ENCODE measurements around the gene NOL4L. TPM values are rescaled to one million over a fixed set of nuclear protein-coding genes. Genes with fewer than 3 reads are reported as not detected.
A peak's percentile ranks its signal among the peaks of the same experiment; 100 is the strongest.

NOL4L gene
- total RNA-seq, 1 donor from 2014 or later, result 106 TPM

DNA sequence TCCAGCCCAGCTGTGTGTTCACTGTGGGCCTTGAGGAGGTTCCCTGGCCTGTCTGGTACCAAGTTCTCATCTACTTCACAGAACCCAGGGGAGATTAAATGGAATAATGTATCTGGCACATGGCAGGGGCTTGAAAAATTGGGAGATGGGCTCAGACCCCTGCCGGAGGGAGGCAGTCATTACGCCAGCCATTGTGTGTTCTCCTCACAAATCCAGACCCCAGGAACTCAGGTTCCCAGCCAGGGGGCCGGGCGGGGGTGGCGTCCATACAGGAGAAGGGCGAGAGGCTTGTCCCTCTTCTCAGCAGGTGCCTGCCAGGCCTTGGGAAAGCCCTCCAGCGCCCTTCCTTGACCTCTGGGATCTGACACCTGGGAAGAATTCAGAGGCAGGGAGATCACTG, 8.1 kb downstream of the NOL4L start:
- Mint-ChIP-seq H3K4me1 (ENCODE audit: low read depth, unreplicated experiment) (peaks cover 30% of the 10 kb centered on the region), H3K36me3 (ENCODE audit: unreplicated experiment) (no peaks in the 10 kb centered on the region), H3K27ac (ENCODE audit: unreplicated experiment) (no peak overlapping the region), H3K4me3 (ENCODE audit: unreplicated experiment) (no peak overlapping the region), H3K9me3 (ENCODE audit: unreplicated experiment) (peaks cover 18% of the 10 kb centered on the region), H3K27me3 (ENCODE audit: unreplicated experiment) (peaks cover 21% of the 10 kb centered on the region)
- TF ChIP-seq, protein P1, sequence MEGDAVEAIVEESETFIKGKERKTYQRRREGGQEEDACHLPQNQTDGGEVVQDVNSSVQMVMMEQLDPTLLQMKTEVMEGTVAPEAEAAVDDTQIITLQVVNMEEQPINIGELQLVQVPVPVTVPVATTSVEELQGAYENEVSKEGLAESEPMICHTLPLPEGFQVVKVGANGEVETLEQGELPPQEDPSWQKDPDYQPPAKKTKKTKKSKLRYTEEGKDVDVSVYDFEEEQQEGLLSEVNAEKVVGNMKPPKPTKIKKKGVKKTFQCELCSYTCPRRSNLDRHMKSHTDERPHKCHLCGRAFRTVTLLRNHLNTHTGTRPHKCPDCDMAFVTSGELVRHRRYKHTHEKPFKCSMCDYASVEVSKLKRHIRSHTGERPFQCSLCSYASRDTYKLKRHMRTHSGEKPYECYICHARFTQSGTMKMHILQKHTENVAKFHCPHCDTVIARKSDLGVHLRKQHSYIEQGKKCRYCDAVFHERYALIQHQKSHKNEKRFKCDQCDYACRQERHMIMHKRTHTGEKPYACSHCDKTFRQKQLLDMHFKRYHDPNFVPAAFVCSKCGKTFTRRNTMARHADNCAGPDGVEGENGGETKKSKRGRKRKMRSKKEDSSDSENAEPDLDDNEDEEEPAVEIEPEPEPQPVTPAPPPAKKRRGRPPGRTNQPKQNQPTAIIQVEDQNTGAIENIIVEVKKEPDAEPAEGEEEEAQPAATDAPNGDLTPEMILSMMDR (IDR thresholded peaks at IDR 0.05; ENCODE audit: partially characterized antibody, unreplicated experiment), result peak; percentile 69
- DNase-seq, result no peak

DNA sequence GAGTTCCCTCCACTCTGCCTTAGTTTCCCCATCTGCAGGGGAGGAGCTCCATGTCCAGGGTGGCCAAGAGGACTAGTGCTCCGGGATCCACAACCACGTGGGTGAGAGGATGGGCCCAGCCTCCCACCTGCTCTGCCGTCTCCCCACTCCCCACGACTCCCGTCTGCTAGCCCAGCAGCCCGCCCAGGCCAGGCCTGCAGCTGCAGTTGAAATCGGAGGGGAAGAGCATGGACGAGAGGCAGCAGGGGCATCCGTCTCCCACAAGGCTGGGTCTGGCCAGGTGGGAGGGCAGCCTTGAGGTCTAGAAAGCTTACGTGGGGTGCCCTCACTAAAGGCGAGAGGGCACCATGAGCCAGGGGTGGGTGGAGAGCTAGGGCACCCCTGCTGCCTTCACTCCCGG, 8.6 kb downstream of the NOL4L start:
- TF ChIP-seq, protein P1 (IDR thresholded peaks at IDR 0.05; ENCODE audit: partially characterized antibody, unreplicated experiment), result no peak
- Mint-ChIP-seq H3K4me3 (ENCODE audit: unreplicated experiment) (no peak overlapping the region), H3K27me3 (ENCODE audit: unreplicated experiment) (peaks cover 18% of the 10 kb centered on the region), H3K27ac (ENCODE audit: unreplicated experiment) (no peak overlapping the region), H3K4me1 (ENCODE audit: low read depth, unreplicated experiment) (peaks cover 27% of the 10 kb centered on the region), H3K9me3 (ENCODE audit: unreplicated experiment) (peaks cover 14% of the 10 kb centered on the region), H3K36me3 (ENCODE audit: unreplicated experiment) (no peaks in the 10 kb centered on the region)
- peak; percentile 40 for DNase-seq

DNA sequence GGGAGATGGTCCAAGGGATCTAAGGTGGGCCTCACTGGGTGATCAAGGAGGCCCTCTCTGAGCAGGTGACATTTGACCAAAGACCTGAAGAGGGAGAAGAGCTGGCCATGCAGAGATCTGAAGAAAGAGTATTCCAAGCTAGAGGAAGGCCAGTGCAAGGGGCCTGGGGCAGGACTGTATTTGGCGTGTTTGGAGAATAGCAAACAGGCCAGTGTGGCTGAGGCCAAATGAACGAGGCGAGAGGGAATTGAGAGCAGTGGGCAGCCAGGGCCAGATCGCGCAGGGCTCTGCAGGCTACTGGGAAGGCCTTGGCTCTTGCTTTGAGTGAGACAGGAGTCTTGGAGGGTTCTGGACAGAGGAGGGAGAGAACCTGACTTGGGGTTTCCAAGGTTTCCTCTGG, 9.3 kb downstream of the NOL4L start:
- H3K36me3 Mint-ChIP-seq (ENCODE audit: unreplicated experiment), result no peaks in the 10 kb centered on the region
- no peak overlapping the region for H3K4me3 Mint-ChIP-seq (ENCODE audit: unreplicated experiment)
- H3K9me3 Mint-ChIP-seq (ENCODE audit: unreplicated experiment), result peaks cover 10% of the 10 kb centered on the region
- peaks cover 14% of the 10 kb centered on the region for H3K27me3 Mint-ChIP-seq (ENCODE audit: unreplicated experiment)
- TF ChIP-seq, protein P1 (IDR thresholded peaks at IDR 0.05; ENCODE audit: partially characterized antibody, unreplicated experiment), result no peak
- no peak overlapping the region for H3K27ac Mint-ChIP-seq (ENCODE audit: unreplicated experiment)
- DNase-seq, result peak; percentile 23
- H3K4me1 Mint-ChIP-seq (ENCODE audit: low read depth, unreplicated experiment), result peaks cover 23% of the 10 kb centered on the region

DNA sequence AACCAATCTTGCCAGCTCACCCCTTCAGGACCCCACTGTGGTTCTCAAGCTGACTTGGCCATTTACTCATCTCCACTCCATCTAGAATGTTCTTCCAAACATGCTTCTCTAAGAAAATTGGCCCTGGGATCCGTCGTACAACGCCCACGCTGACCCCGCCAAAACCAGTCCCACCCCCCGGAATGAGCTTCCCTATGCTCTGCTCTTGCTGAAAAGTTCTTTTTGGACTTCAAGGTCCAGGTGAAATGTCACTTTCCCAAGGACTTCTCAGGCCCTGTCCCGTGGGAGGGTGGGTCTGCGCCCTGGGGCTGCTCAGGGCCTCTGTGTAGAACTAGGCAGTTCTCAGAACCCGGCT, 9.9 kb downstream of the NOL4L start:
- Mint-ChIP-seq H3K4me3 (ENCODE audit: unreplicated experiment) (no peak overlapping the region), H3K27ac (ENCODE audit: unreplicated experiment) (no peak overlapping the region), H3K36me3 (ENCODE audit: unreplicated experiment) (no peaks in the 10 kb centered on the region), H3K4me1 (ENCODE audit: low read depth, unreplicated experiment) (peaks cover 17% of the 10 kb centered on the region), H3K9me3 (ENCODE audit: unreplicated experiment) (peaks cover 5% of the 10 kb centered on the region), H3K27me3 (ENCODE audit: unreplicated experiment) (peaks cover 9% of the 10 kb centered on the region)
- TF ChIP-seq, protein P1 (IDR thresholded peaks at IDR 0.05; ENCODE audit: partially characterized antibody, unreplicated experiment), result no peak
- no peak for DNase-seq

DNA sequence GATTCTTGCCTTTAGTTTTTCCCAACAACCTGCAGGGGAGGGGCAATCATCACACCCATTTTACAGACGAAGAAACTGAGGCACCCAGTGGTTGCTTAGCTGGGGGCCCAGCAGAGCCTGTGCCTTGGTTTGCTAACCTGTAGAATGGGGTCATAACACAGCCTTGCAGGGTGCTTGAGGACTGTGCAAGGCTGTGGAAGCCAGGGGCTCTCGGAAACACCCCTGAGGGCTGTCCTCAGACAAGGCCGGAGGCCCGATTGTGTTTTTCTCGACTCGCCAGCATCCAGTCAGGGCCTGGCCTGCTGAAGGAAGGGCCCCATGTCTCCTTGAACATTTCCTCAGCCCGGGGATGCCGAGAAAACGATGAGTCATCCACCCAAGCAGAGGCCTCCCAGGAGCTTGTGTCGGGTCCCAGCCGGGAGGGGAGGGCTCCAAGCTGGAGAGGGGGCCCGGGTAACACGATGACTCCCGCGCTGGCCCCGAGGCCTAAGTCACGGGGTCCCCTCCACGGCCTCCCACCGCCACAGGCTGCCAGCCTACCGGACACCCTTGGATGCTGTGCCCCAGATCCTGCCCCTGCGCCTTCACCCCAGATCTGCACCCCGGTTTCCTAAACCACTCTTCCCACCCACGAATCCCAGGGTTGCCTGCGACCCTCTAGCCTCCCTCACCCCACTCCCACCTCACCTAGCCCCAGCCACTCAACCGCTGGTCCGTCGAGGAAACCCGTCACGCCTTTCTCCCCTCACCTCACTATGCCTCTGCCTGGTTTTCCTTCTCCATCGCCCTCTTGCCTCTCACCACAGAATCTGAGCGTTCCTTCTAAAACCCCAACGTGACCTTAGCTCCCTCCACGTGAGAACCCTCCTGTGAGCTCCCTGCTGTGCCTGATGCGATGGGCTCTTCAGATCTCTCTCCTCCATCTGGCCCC, 10.6 kb downstream of the NOL4L start:
- peaks cover 5% of the 10 kb centered on the region for H3K27me3 Mint-ChIP-seq (ENCODE audit: unreplicated experiment)
- TF ChIP-seq, protein P1 (IDR thresholded peaks at IDR 0.05; ENCODE audit: partially characterized antibody, unreplicated experiment), result no peak
- H3K36me3 Mint-ChIP-seq (ENCODE audit: unreplicated experiment), result no peaks in the 10 kb centered on the region
- peaks cover 2% of the 10 kb centered on the region for H3K9me3 Mint-ChIP-seq (ENCODE audit: unreplicated experiment)
- no peak overlapping the region for H3K27ac Mint-ChIP-seq (ENCODE audit: unreplicated experiment)
- no peak overlapping the region for H3K4me3 Mint-ChIP-seq (ENCODE audit: unreplicated experiment)
- peak; percentile 31 for DNase-seq
- H3K4me1 Mint-ChIP-seq (ENCODE audit: low read depth, unreplicated experiment), result peaks cover 11% of the 10 kb centered on the region
